Ammon's horn (tissue), 1 donor: ENCODE measurements around the gene TMEM132D.

Experiments
- DNase-seq: peaks from one replicate; pipeline ENCODE4 v3.0.0-alpha.2; 2016; ENCODE audit warnings: low spot score

Gene TMEM132D

GRCh38 chr12:129351481-129351880 lies 552.3 kb downstream of the TMEM132D start:
- no peak for DNase-seq

GRCh38 chr12:129339336-129339735 lies 564.5 kb downstream of the TMEM132D start:
- no peak for DNase-seq

GRCh38 chr12:129337413-129337812 lies 566.4 kb downstream of the TMEM132D start:
- DNase-seq = no peak

- DNase-seq = no peak
These were observed 568.1 kb downstream of the TMEM132D start for GRCh38 chr12:129335773-129336172.

GRCh38 chr12:129332286-129332685 lies 571.5 kb downstream of the TMEM132D start:
- DNase-seq = no peak

- no peak for DNase-seq
These were observed 572.3 kb downstream of the TMEM132D start for GRCh38 chr12:129331356-129332085.

GRCh38 chr12:129328235-129328634 lies 575.6 kb downstream of the TMEM132D start:
- DNase-seq = no peak

GRCh38 chr12:129325566-129325965 lies 578.3 kb downstream of the TMEM132D start:
- DNase-seq = no peak

GRCh38 chr12:129312048-129312447 lies 591.8 kb downstream of the TMEM132D start:
- DNase-seq = no peak

GRCh38 chr12:129310346-129310745 lies 593.5 kb downstream of the TMEM132D start:
- no peak for DNase-seq

GRCh38 chr12:129305851-129306250 lies 598.0 kb downstream of the TMEM132D start:
- peak; percentile 7 for DNase-seq

- DNase-seq = no peak
These were observed 599.3 kb downstream of the TMEM132D start for GRCh38 chr12:129304529-129304928.

- no peak for DNase-seq
These were observed 603.8 kb downstream of the TMEM132D start for GRCh38 chr12:129300011-129300410.

- no peak for DNase-seq
These were observed 604.9 kb downstream of the TMEM132D start for GRCh38 chr12:129298921-129299320.

- no peak for DNase-seq
These were observed 607.2 kb downstream of the TMEM132D start for GRCh38 chr12:129296671-129297070.

GRCh38 chr12:129294868-129295267 lies 609.0 kb downstream of the TMEM132D start:
- DNase-seq = no peak

GRCh38 chr12:129279771-129280170 lies 624.1 kb downstream of the TMEM132D start:
- no peak for DNase-seq

- peak; percentile 25 for DNase-seq
These were observed 627.3 kb downstream of the TMEM132D start for GRCh38 chr12:129276361-129277060.

- DNase-seq = no peak
These were observed 633.9 kb downstream of the TMEM132D start for GRCh38 chr12:129269756-129270495.

- DNase-seq = no peak
These were observed 645.0 kb downstream of the TMEM132D start for GRCh38 chr12:129258781-129259318.

- no peak for DNase-seq
These were observed 646.3 kb downstream of the TMEM132D start for GRCh38 chr12:129257524-129257923.

GRCh38 chr12:129246630-129247029 lies 657.2 kb downstream of the TMEM132D start:
- no peak for DNase-seq

GRCh38 chr12:129245769-129246168 lies 658.1 kb downstream of the TMEM132D start:
- no peak for DNase-seq
